Activated naive CD4-positive, alpha-beta T cell treated with anti-CD3 and anti-CD28 coated beads for 36 hours (primary cell): Measurements from ENCODE around the gene GPR32. TPM values are rescaled to one million over a fixed set of nuclear protein-coding genes. Genes with fewer than 3 reads are reported as not detected.
"Not testable (repeated sequence)": the region's sequence is repeated elsewhere in the genome, so short reads cannot be mapped to it uniquely, and the experiment has no call there.

ENCODE experiments used
- CTCF ChIA-PET: fragments of 350-600 bp; sonication (Branson Sonifier 250); formaldehyde crosslinking; loops from one replicate; lab custom pipeline; 2021; ENCODE audit warnings: antibody characterized with exemption; lab: Charles Lee
- DNase-seq: peaks from one replicate; pipeline ENCODE4 v3.0.0-alpha.2; 2020
- H3K27ac Mint-ChIP-seq: one replicate; pipeline ENCODE4 v1.8.0; 2021; ENCODE audit warnings: mild to moderate bottlenecking, mixed read lengths
- H3K27me3 Mint-ChIP-seq: one replicate; pipeline ENCODE4 v1.8.0; 2021; ENCODE audit warnings: low read depth, mixed read lengths
- H3K36me3 Mint-ChIP-seq: one replicate; pipeline ENCODE4 v1.8.0; 2021; ENCODE audit warnings: low read depth, mixed read lengths
- H3K4me1 Mint-ChIP-seq: one replicate; pipeline ENCODE4 v1.8.0; 2021; ENCODE audit warnings: low read depth, mixed read lengths
- H3K4me3 Mint-ChIP-seq: one replicate; pipeline ENCODE4 v1.8.0; 2021; ENCODE audit warnings: mild to moderate bottlenecking, moderate library complexity, mixed read lengths
- H3K9me3 Mint-ChIP-seq: one replicate; pipeline ENCODE4 v1.8.0; 2021; ENCODE audit warnings: mixed read lengths
- intact Hi-C: fragments of 100-400 bp; cut with micrococcal nuclease; formaldehyde crosslinking; loops from one replicate; pipeline ENCODE4 v1.15.1; 2023
- total RNA-seq, 2 experiments: library from RNA; stranded (reverse); gene quantifications; one replicate each; pipeline ENCODE4 v1.2.3, GENCODE V29; 2021

Gene GPR32
- total RNA-seq, 2 experiments from 2014 or later = not detected

DNA sequence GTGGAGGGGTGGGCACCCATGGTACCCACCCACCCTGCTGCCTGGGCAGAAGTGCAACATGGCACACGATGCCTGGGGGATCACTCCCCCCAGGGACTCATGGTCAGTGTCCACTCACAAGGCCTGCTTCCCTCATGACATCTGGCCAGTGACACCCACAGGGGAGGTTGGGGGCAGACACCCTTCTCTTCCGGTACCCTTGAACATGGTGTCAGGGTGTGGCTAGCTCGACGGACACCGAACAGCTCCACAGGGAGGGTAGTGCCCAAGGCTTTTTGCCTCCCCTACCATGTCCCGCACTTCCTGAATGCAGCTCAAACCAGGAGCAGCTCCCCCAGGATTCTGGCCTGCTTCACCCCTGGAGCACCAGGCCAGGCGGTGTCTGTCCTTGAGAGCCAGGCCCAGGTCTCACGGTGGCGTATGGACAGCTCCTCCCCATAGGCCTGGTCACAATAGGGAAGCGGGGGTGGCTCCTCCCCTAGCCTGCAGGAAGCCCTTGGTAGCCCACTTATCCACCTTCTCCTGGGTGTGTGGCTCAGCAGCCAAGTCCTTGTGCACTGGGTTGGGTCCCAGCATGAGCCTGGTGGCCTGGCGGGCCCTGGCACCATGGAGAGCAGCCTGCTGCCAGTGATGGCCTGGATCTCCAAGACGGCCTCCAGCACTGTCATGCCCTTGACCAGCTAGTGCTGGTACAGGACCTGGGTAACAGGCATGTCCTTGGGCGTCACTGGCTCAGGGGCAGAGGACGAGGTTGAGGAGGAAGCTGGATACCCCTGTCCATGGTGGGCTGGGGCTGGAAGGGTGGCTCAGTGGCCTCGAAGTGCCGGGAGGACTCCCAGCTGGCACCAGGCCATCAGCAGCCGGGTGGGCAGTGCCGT lies 27.8 kb downstream of the GPR32 start:
- Mint-ChIP-seq H3K9me3 (no peaks in the 10 kb centered on the region), H3K4me1 (peaks cover 28% of the 10 kb centered on the region), H3K27me3 (no peaks in the 10 kb centered on the region), H3K36me3 (peaks cover 36% of the 10 kb centered on the region), H3K27ac (no peak overlapping the region), H3K4me3 (no peak overlapping the region)
- CTCF ChIA-PET = no interaction called here
- DNase-seq = peak; percentile 26
- intact Hi-C loops = no loop called here

- intact Hi-C loops = no loop called here
- no peak for DNase-seq
- no peaks in the 10 kb centered on the region for H3K9me3 Mint-ChIP-seq
- CTCF ChIA-PET = no interaction called here
- H3K4me1 Mint-ChIP-seq = peaks cover 29% of the 10 kb centered on the region
- H3K27ac Mint-ChIP-seq = no peak overlapping the region
- H3K27me3 Mint-ChIP-seq = no peaks in the 10 kb centered on the region
- H3K4me3 Mint-ChIP-seq = no peak overlapping the region
- H3K36me3 Mint-ChIP-seq = peaks cover 45% of the 10 kb centered on the region
These were observed 28.6 kb downstream of the GPR32 start for GRCh38 chr19:50798659-50799546.

DNA sequence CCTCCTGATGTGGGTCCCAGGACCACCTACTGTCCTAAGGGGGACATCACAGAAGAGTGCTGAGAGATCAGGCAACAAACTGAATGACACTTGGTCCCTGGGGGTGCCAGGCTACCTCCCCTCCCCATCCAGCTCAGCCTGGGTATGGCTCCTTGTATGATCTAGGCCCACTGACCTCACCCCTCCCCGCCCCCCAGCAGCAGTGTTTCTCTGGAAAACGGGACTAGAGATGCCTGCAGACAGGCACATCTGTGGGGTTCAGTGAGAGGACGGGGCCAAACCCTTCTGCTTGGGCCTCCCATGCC lies 29.2 kb downstream of the GPR32 start:
- intact Hi-C loops = no loop called here
- H3K4me1 Mint-ChIP-seq = peaks cover 25% of the 10 kb centered on the region
- H3K9me3 Mint-ChIP-seq = no peaks in the 10 kb centered on the region
- no peak overlapping the region for H3K27ac Mint-ChIP-seq
- no peak overlapping the region for H3K4me3 Mint-ChIP-seq
- H3K27me3 Mint-ChIP-seq = no peaks in the 10 kb centered on the region
- peaks cover 49% of the 10 kb centered on the region for H3K36me3 Mint-ChIP-seq
- CTCF ChIA-PET = no interaction called here
- no peak for DNase-seq

DNA sequence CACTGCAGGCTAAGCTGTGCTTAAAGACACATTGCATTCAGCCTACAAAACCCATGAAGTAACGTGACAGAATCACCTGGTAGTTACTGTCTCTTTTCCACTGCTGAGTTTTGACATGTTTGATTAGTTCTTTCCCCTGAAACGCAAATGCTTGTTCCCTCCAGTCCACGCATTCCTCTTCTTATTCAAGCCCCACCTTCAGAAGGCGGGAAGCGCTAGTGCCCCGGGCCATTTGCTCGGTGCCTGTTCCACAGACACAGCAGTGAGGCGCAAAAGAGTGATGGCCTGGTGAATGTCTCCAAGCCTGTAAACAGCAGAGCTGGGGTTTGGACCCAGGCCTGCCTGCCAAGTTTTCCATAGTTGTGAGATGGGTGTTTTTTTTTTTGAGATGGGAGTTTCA lies 30.8 kb downstream of the GPR32 start:
- peak overlapping the region; percentile 11 for H3K4me3 Mint-ChIP-seq
- H3K27ac Mint-ChIP-seq = peak overlapping the region; percentile 5
- CTCF ChIA-PET = no interaction called here
- peaks cover 45% of the 10 kb centered on the region for H3K36me3 Mint-ChIP-seq
- no peaks in the 10 kb centered on the region for H3K9me3 Mint-ChIP-seq
- intact Hi-C loops = loop anchor here (5.0 kb wide), 1 partner anchor 306 kb away; the partner anchor contains the start of gene CTU1
- no peak for DNase-seq
- H3K27me3 Mint-ChIP-seq = no peaks in the 10 kb centered on the region
- H3K4me1 Mint-ChIP-seq = peaks cover 26% of the 10 kb centered on the region

GRCh38 chr19:50803633-50804419 lies 33.6 kb downstream of the GPR32 start:
- CTCF ChIA-PET = no interaction called here
- DNase-seq = no peak
- no peaks in the 10 kb centered on the region for H3K9me3 Mint-ChIP-seq
- peak overlapping the region; percentile 100 for H3K27ac Mint-ChIP-seq
- H3K4me3 Mint-ChIP-seq = peak overlapping the region; percentile 98
- no peaks in the 10 kb centered on the region for H3K27me3 Mint-ChIP-seq
- H3K4me1 Mint-ChIP-seq = peaks cover 28% of the 10 kb centered on the region
- peaks cover 40% of the 10 kb centered on the region for H3K36me3 Mint-ChIP-seq
- intact Hi-C loops = loop anchor here (1.0 to 5.0 kb wide), 4 partner anchors 13 to 303 kb away; partner anchors contain the start of genes CTU1 and JOSD2

DNA sequence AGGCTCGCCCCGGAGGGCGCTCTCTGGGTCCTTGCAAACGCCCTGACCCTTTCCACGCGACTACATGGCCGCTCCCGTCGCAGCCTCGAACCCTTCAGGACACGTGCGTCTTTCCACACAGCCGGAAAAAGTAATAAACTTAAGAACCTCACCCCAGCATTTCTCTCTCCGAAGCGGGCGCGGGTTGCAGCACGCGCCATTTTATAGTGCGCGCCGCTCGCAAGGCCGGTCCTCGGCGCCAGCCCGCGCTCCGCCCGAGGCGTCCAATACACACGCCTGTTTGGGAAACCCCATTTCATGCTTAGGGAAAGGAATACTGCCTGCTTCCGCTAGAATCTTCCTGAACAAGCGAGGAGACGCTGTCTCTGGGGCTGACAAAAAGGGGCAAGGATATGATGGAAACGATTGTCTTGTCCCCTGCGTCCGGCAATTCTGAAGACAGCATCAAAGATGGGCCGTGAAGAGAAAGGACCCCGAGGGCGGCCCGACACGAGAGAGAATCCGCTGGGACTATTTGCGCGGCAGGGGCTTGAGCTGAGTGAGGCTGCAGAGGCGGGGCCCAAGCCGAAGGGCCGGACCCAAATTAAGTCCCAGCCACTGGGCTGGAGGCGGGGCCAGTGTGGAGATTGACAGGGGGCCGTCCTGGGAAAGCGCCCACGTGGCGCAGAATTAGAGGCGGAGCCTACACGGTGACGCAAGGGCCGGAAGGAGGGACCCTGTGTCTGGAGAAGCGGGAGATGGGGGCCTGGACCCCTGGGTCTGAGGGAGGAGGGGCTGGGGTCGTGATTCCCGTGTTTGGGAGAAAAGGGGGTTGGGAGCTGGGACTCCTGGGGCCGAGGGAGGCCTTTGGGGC lies 34.4 kb downstream of the GPR32 start:
- peaks cover 40% of the 10 kb centered on the region for H3K36me3 Mint-ChIP-seq
- peak overlapping the region; percentile 100 for H3K27ac Mint-ChIP-seq
- CTCF ChIA-PET = no interaction called here
- DNase-seq = peak; percentile 99
- intact Hi-C loops = loop anchor here (1.0 to 5.0 kb wide), 4 partner anchors 13 to 303 kb away; partner anchors contain the start of genes CTU1 and JOSD2
- no peaks in the 10 kb centered on the region for H3K27me3 Mint-ChIP-seq
- H3K4me3 Mint-ChIP-seq = peak overlapping the region; percentile 98
- no peaks in the 10 kb centered on the region for H3K9me3 Mint-ChIP-seq
- peaks cover 28% of the 10 kb centered on the region for H3K4me1 Mint-ChIP-seq

DNA sequence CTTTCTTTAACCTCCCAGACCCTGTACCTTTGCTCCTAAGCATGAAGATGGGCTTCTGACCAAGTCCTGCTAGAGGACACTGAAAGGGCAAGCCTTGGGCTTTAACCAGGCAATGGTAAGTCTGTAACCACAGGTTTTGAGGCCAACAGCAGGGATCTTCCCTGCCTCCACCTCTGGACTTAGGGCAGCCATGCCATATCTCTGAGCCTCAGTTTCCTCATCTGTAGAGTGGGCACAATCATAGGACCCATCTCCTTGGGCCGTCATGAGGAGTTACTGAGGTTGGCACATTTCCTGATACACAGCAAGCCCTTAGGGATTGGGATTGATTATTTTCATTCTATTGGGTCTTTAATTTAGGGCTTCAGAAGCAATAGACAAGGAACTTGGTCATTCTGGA lies 38.6 kb downstream of the GPR32 start:
- intact Hi-C loops = no loop called here
- Mint-ChIP-seq H3K27ac (no peak overlapping the region), H3K27me3 (peaks cover 1% of the 10 kb centered on the region), H3K9me3 (no peaks in the 10 kb centered on the region), H3K36me3 (peaks cover 4% of the 10 kb centered on the region), H3K4me1 (peaks cover 6% of the 10 kb centered on the region), H3K4me3 (no peak overlapping the region)
- CTCF ChIA-PET = no interaction called here
- DNase-seq = no peak

DNA sequence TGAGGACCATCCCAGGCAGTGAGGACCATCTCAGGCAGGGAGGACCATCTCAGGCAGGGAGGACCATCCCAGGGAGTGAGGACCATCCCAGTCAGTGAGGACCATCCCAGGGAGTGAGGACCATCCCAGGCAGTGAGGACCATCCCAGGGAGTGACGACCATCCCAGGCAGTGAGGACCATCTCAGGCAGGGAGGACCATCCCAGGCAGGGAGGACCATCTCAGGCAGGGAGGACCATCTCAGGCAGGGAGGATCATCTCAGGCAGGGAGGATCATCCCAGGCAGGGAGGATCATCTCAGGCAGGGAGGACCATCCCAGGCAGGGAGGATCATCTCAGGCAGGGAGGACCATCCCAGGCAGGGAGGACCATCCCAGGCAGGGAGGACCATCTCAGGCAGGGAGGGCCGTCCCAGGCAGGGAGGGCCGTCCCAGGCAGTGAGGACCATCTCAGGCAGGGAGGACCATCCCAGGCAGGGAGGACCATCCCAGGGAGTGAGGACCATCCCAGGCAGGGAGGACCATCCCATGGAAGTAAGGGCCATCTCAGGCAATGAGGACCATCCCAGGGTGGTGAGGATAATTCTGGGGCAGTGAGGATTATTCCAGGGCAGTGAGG lies 41.5 kb downstream of the GPR32 start:
- H3K4me3 Mint-ChIP-seq, H3K36me3 Mint-ChIP-seq, H3K27ac Mint-ChIP-seq, H3K9me3 Mint-ChIP-seq, H3K4me1 Mint-ChIP-seq, CTCF ChIA-PET, intact Hi-C loops, DNase-seq: not testable (repeated sequence)
- H3K27me3 Mint-ChIP-seq = peaks cover 17% of the 10 kb centered on the region

- Mint-ChIP-seq H3K36me3 (no peaks in the 10 kb centered on the region), H3K27me3 (peaks cover 22% of the 10 kb centered on the region), H3K9me3 (no peaks in the 10 kb centered on the region), H3K4me1 (peaks cover 10% of the 10 kb centered on the region), H3K27ac (no peak overlapping the region), H3K4me3 (no peak overlapping the region)
- intact Hi-C loops = no loop called here
- CTCF ChIA-PET = no interaction called here
- DNase-seq = no peak
These were observed 42.2 kb downstream of the GPR32 start for GRCh38 chr19:50812474-50812873.

DNA sequence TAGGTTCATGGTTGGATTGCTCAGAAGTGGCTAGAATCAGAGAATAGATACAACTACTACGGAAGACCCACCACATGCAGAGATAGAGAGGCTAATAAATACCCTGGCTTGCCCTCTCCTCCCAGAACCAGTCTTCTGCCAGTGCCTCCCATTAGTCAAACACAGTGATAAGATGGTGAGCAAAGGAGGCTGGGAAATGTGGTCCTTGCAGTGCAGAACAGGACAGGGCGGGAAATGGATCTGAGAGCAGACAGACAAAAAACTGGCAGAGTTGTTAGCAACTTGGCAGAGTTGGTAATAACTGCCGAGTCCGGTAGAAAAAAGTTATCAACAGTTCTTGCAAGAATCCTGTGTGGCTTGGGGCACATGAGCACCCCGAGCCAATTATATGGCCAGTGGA lies 44.6 kb downstream of the GPR32 start:
- Mint-ChIP-seq H3K27ac (no peak overlapping the region), H3K36me3 (no peaks in the 10 kb centered on the region), H3K9me3 (no peaks in the 10 kb centered on the region), H3K27me3 (peaks cover 36% of the 10 kb centered on the region), H3K4me3 (no peak overlapping the region), H3K4me1 (peaks cover 31% of the 10 kb centered on the region)
- CTCF ChIA-PET = interaction anchor here (0.7 kb wide), 1 partner anchor 34 kb away, joined by 3 read pairs; no protein-coding TSS in a partner anchor
- intact Hi-C loops = no loop called here
- no peak for DNase-seq

GRCh38 chr19:50815439-50815838 lies 45.2 kb downstream of the GPR32 start:
- Mint-ChIP-seq H3K9me3 (no peaks in the 10 kb centered on the region), H3K4me3 (no peak overlapping the region), H3K36me3 (no peaks in the 10 kb centered on the region), H3K27me3 (peaks cover 42% of the 10 kb centered on the region), H3K27ac (no peak overlapping the region), H3K4me1 (peaks cover 36% of the 10 kb centered on the region)
- DNase-seq = no peak
- intact Hi-C loops = no loop called here
- CTCF ChIA-PET = interaction anchor here (0.7 kb wide), 1 partner anchor 35 kb away, joined by 3 read pairs; no protein-coding TSS in a partner anchor
